ENCODE results near the gene ERGIC3.

ERGIC3 gene

DNA sequence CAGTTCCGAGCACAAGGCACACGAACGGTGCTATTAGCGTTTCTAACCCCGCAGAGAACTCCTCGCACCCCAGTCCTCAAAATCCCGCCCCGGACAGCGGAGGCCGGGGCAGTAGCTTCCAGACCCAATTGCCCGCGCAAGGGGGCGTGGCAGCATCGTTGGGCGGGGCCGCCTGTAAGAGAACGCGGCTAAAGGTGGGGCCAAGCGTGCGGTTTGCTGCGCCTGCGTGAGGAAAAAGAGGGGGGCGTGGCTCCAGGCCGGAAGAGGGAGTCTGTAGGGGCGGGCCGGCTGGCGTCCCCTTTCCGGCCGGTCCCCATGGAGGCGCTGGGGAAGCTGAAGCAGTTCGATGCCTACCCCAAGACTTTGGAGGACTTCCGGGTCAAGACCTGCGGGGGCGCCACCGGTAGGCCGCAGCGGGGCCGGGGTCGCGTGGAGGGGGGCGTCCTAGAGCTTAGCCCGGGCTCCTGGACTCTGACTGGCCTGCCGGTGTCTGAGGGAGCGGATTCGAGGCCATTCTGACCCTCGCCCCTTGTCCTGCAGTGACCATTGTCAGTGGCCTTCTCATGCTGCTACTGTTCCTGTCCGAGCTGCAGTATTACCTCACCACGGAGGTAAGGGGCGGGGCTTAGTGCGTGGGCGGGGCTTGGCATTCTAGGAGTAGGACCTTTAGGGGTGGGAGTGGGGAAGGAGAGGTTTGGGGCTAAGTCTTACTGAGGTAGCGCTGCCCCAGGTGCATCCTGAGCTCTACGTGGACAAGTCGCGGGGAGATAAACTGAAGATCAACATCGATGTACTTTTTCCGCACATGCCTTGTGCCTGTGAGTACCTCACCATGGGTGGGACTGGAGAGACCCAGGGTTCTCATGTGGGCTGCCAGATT, at the start of gene ERGIC3:
Gene ERGIC3 (plus strand): TSS at position 296 of the 880 bp plus-strand sequence. CDS start 20 bp downstream, at position 316.
- peak within 1 kb of the TSS; percentile 93 for H3K4me3 ChIP-seq (replicated peaks; ENCODE audit: low read depth, low read length)
- peak; percentile 95 for DNase-seq (ENCODE audit: low read depth)
- TF ChIP-seq, protein P1, sequence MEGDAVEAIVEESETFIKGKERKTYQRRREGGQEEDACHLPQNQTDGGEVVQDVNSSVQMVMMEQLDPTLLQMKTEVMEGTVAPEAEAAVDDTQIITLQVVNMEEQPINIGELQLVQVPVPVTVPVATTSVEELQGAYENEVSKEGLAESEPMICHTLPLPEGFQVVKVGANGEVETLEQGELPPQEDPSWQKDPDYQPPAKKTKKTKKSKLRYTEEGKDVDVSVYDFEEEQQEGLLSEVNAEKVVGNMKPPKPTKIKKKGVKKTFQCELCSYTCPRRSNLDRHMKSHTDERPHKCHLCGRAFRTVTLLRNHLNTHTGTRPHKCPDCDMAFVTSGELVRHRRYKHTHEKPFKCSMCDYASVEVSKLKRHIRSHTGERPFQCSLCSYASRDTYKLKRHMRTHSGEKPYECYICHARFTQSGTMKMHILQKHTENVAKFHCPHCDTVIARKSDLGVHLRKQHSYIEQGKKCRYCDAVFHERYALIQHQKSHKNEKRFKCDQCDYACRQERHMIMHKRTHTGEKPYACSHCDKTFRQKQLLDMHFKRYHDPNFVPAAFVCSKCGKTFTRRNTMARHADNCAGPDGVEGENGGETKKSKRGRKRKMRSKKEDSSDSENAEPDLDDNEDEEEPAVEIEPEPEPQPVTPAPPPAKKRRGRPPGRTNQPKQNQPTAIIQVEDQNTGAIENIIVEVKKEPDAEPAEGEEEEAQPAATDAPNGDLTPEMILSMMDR (IDR thresholded peaks at IDR 0.05; ENCODE audit: low read length, missing control alignments) = no peak

DNA sequence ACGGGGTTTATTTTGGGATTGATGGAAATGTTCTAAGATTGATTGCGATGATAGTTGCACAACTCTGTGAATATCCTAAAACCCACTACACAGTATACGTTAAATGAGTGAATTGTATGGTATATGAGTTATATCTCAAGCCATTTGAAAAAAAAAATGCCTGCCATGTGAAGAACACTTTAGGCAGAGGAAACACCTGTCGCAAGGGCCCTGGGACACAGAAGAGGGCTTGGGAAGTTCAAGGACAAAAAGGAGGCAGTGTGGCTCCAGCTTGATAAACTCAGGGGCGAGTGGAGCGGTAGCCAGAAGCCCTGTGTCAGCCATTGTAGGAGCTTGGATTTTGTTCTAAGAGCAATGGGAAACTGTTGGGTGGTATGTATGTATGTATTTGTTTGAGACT, 49.5 kb upstream of the ERGIC3 start:
- no peak overlapping the region for H3K4me3 ChIP-seq (replicated peaks; ENCODE audit: low read depth, low read length)
- TF ChIP-seq, protein P1 (IDR thresholded peaks at IDR 0.05; ENCODE audit: low read length, missing control alignments) = no peak
- no peak for DNase-seq (ENCODE audit: low read depth)

DNA sequence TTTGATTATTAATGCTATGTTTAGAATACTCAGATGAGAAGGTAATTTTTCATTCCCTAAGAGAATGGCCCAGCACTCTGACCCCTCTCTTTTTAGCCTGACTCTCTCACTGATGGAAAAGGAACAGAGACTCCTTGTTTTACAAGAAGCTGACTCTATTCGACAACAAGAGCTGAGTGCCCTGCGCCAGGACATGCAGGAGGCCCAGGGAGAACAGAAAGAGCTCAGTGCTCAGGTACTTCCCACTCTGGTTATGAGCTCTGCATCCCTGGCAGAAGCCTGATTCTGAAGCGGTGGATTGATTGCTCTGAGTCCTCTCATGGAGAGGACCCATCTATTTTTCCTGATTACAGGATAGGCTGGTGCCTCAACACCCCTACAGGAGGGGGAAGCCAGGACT, 45.4 kb upstream of the ERGIC3 start:
- no peak for DNase-seq (ENCODE audit: low read depth)
- H3K4me3 ChIP-seq (replicated peaks; ENCODE audit: low read depth, low read length) = no peak overlapping the region
- TF ChIP-seq, protein P1 (IDR thresholded peaks at IDR 0.05; ENCODE audit: low read length, missing control alignments) = no peak

DNA sequence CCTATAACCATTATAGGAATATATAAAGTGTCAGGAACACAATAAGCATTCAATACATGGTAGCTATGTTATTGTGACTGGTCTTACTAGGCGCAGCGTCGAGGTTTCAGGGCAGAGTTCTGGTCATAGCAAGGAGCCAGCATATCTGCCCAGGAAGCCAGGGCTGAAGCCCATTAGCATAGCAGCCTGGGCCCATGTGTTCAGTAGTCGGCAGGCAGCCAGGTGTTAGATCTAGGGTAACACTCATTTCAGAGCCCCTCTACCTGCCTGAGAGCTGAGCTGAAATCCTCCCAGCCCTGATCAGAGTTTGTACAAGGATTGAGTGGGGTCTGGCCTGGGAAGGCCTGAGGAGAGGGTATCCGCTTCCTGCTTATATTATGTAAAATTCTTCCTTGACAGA, 44.6 kb upstream of the ERGIC3 start:
- TF ChIP-seq, protein P1 (IDR thresholded peaks at IDR 0.05; ENCODE audit: low read length, missing control alignments) = no peak
- DNase-seq (ENCODE audit: low read depth) = no peak

DNA sequence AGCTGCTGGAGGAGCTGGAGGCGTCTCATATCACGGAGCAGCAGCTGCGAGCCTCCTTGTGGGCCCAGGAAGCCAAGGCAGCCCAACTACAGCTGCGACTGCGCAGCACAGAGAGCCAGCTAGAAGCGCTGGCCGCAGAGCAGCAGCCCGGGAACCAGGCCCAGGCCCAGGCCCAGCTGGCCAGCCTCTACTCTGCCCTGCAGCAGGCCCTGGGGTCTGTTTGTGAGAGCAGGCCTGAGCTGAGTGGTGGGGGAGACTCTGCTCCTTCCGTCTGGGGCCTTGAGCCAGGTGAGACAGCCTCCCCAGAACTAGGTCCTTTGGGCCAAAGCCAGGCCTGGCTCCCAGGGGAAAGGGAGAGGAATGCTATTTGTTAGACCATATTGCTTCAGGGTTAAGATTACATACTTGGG, 44.1 kb upstream of the ERGIC3 start:
- TF ChIP-seq, protein P1 (IDR thresholded peaks at IDR 0.05; ENCODE audit: low read length, missing control alignments) = no peak
- peak; percentile 24 for DNase-seq (ENCODE audit: low read depth)
- no peak overlapping the region for H3K4me3 ChIP-seq (replicated peaks; ENCODE audit: low read depth, low read length)

More for the DNA sequence above, 44.6 kb upstream of the ERGIC3 start:
- no peak overlapping the region for H3K4me3 ChIP-seq (replicated peaks; ENCODE audit: low read depth, low read length)

DNA sequence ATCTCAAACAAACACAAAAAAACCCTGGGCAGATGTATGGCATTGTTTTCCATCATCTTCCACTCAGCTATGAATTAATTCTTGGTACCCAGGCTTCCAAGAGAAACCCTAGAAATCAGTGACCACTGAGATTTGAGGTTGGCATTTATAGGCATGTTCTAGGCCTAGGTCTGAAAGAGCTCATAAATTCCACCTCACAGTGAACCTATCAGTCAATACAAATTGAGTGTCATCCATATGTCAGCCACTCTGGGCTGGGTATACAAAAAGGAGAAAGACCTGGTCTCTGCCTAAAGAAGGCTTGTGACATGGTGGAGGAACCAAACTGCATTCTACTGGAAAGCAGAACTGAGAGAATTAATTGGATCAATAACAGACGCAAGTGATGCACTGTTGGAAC, 42.6 kb upstream of the ERGIC3 start:
- H3K4me3 ChIP-seq (replicated peaks; ENCODE audit: low read depth, low read length) = no peak overlapping the region
- TF ChIP-seq, protein P1 (IDR thresholded peaks at IDR 0.05; ENCODE audit: low read length, missing control alignments) = no peak
- no peak for DNase-seq (ENCODE audit: low read depth)

Data from fibroblast of pulmonary artery (primary cell).